H1 (cell line): Measurements from ENCODE around the gene C3orf52. TPM values are rescaled to one million over a fixed set of nuclear protein-coding genes. Genes with fewer than 3 reads are reported as not detected.

Experiments used
- CTBP2 ChIP-seq: IDR thresholded peaks from 2 replicates; pipeline ENCODE4 v1.7.0; 2011; ENCODE audit warnings: borderline replicate concordance, mild to moderate bottlenecking, moderate library complexity, mixed read lengths, low read length; ENCODE audit not compliant: insufficient read depth, insufficient read length
- EP300 ChIP-seq, 2 experiments: IDR thresholded peaks; 1 replicate in 1 of 2; 2 replicates in 1 of 2; pipeline ENCODE4 v1.6.1; 2011 to 2012; ENCODE audit warnings: low read depth in 2 of 2, low read length in 2 of 2, mild to moderate bottlenecking in 2 of 2, borderline replicate concordance in 1 of 2, inconsistent platforms in 1 of 2, moderate library complexity in 1 of 2
- POU5F1 ChIP-seq: IDR thresholded peaks from 2 replicates; pipeline ENCODE4 v1.6.1; 2011; ENCODE audit warnings: low read depth, mild to moderate bottlenecking, low read length, moderate library complexity
- SIX5 ChIP-seq: IDR thresholded peaks from 2 replicates; pipeline ENCODE4 v1.6.1; 2011; ENCODE audit warnings: mild to moderate bottlenecking, low read depth, low read length
- SP1 ChIP-seq: IDR thresholded peaks from 2 replicates; pipeline ENCODE4 v1.6.1; 2011; ENCODE audit warnings: low read depth, low read length
- ZNF274 ChIP-seq: IDR thresholded peaks from 2 replicates; pipeline ENCODE4 v1.7.0; 2012; ENCODE audit warnings: low read length, borderline replicate concordance; ENCODE audit errors: extremely low read depth
- polyA plus RNA-seq, 7 experiments: library from polyadenylated mRNA; depleted of rRNA in 3 of 7; stranded (reverse) in 5 of 7; unstranded in 2 of 7; fragments of >200 nt in 5 of 7; fragments of 200-250 nt in 2 of 7; gene quantifications; 1 replicate in 5 of 7; 2 replicates in 1 of 7; 4 replicates in 1 of 7; pipeline versions ENCODE4 v1.2.1 to v1.2.3, GENCODE V29; 2011 to 2013; ENCODE audit warnings: missing spikeins in 2 of 7, mixed read lengths in 2 of 7
- total RNA-seq: library from RNA; stranded (reverse); fragmentation: NEBNext Ultra II Directional; extraction: Animal tissue kit (Norgen Biotek cat#: 25700); gene quantifications from 2 replicates; pipeline ENCODE4 v1.2.1, GENCODE V29; 2021

C3orf52 gene
- total and polyA plus RNA-seq, 2 of the 8 experiments (the other 6 are each of a cell fraction or from before 2014, with no cell fraction given), result 9.7 to 13.1 TPM

DNA sequence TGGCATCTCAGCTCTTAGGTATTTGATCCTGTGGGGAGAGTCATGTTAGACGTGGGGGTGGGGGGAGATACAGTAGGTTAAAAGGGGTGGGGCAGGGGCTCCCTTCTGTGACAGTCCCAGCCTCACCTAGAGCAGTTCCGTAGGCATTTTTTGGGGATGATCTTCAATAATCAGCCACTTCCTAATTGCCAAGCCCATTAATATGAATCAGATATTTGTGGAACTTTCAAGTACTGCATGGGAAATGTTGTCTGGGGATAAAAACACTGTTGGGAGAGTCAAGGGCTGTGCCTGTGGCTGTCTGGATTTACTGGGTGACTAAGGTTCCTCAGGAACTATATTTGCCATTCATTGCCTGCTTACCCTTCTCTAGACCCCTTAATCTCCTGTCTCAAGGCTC lies 9.5 kb downstream of the C3orf52 start (continued):
- TF ChIP-seq POU5F1 (no peak), SIX5 (no peak), ZNF274 (no peak), EP300 (IDR thresholded peaks at IDR 0.05; ENCODE audit: borderline replicate concordance in 1 of 2, low read depth in 2 of 2, low read length in 2 of 2) (no peak), CTBP2 (no peak), SP1 (no peak)
